DND-41 (cell line): ENCODE results near the gene MARCHF3.

Experiments
- EZH2 ChIP-seq: IDR thresholded peaks from 3 replicates; pipeline ENCODE4 v1.6.1; 2012; ENCODE audit warnings: borderline replicate concordance, low read depth, mild to moderate bottlenecking, moderate library complexity, low read length, inconsistent platforms; ENCODE audit not compliant: severe bottlenecking
- TF ChIP-seq, protein P1 (sequence below): IDR thresholded peaks from 2 replicates; pipeline ENCODE4 v1.5.1; 2012; ENCODE audit warnings: borderline replicate concordance, low read length, moderate library complexity, mild to moderate bottlenecking; ENCODE audit not compliant: poor library complexity, severe bottlenecking; ENCODE audit errors: extremely low read depth

DNA sequence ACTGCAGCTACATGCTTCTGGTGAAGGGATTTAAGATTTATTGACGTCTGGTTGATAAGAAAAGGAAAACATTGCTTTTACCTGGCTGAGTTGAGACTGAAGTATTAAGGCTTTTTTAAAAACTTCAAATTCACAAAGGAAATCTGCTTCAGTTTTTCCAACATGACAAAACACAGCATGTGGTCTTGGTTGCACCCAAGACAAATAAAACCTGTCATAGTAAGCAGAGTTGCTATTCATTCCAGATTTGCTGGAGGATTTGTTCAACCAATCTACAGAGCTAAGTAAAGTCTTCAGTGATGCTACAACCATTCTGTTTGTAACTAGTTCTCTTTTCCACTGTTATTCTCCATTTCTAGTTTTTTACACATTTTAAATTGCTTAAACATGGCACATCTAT, 31.6 kb upstream of the MARCHF3 start:
- TF ChIP-seq EZH2 = no peak
- TF ChIP-seq, protein P1, sequence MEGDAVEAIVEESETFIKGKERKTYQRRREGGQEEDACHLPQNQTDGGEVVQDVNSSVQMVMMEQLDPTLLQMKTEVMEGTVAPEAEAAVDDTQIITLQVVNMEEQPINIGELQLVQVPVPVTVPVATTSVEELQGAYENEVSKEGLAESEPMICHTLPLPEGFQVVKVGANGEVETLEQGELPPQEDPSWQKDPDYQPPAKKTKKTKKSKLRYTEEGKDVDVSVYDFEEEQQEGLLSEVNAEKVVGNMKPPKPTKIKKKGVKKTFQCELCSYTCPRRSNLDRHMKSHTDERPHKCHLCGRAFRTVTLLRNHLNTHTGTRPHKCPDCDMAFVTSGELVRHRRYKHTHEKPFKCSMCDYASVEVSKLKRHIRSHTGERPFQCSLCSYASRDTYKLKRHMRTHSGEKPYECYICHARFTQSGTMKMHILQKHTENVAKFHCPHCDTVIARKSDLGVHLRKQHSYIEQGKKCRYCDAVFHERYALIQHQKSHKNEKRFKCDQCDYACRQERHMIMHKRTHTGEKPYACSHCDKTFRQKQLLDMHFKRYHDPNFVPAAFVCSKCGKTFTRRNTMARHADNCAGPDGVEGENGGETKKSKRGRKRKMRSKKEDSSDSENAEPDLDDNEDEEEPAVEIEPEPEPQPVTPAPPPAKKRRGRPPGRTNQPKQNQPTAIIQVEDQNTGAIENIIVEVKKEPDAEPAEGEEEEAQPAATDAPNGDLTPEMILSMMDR = no peak
